Limb (tissue), 2 donors: ENCODE results near the gene CHD5.
"Not testable (repeated sequence)": the region's sequence is repeated elsewhere in the genome, so short reads cannot be mapped to it uniquely, and the experiment has no call there.

Experiments used
- DNase-seq, 2 donors: peaks; one replicate each; pipeline ENCODE4 v3.0.0-alpha.2; 2016; ENCODE audit errors: extremely low spot score in 2 of 2

Gene CHD5

GRCh38 chr1:6180268-6180706 is at the start of gene CHD5:
Gene CHD5 (minus strand): TSS chr1:6180321. CDS start chr1:6180023, 298 bp downstream.
- DNase-seq = peak in 1 of 2 donors; percentile 65

- no peak for DNase-seq
Observed at GRCh38 chr1:6225651-6226050, 45.5 kb upstream of the CHD5 start.

GRCh38 chr1:6224718-6225117 is 44.6 kb upstream of the CHD5 start:
- no peak for DNase-seq

- no peak for DNase-seq
Observed at GRCh38 chr1:6223617-6224016, 43.5 kb upstream of the CHD5 start.

GRCh38 chr1:6222636-6223035 is 42.5 kb upstream of the CHD5 start:
- DNase-seq = peak in 1 of 2 donors; percentile 78

GRCh38 chr1:6221210-6221784 is 41.2 kb upstream of the CHD5 start:
- no peak for DNase-seq

- DNase-seq = no peak
Observed at GRCh38 chr1:6220236-6220635, 40.1 kb upstream of the CHD5 start.

- DNase-seq = not testable (repeated sequence)
Observed at GRCh38 chr1:6219641-6220040, 39.5 kb upstream of the CHD5 start.

- no peak for DNase-seq
Observed at GRCh38 chr1:6218375-6219164, 38.4 kb upstream of the CHD5 start.

- DNase-seq = no peak
Observed at GRCh38 chr1:6212193-6212959, 32.3 kb upstream of the CHD5 start.

GRCh38 chr1:6211731-6212130 is 31.6 kb upstream of the CHD5 start:
- DNase-seq = no peak

- no peak for DNase-seq
Observed at GRCh38 chr1:6210591-6211355, 30.7 kb upstream of the CHD5 start.

- DNase-seq = no peak
Observed at GRCh38 chr1:6209661-6210580, 29.8 kb upstream of the CHD5 start.

GRCh38 chr1:6208723-6209660 is 28.9 kb upstream of the CHD5 start:
- peak in 1 of 2 donors; percentile 79 for DNase-seq

GRCh38 chr1:6207921-6208320 is 27.8 kb upstream of the CHD5 start:
- no peak for DNase-seq

- peak in 1 of 2 donors; percentile 46 for DNase-seq
Observed at GRCh38 chr1:6207075-6207885, 27.2 kb upstream of the CHD5 start.

- no peak for DNase-seq
Observed at GRCh38 chr1:6206520-6206855, 26.4 kb upstream of the CHD5 start.

GRCh38 chr1:6205849-6206519 is 25.9 kb upstream of the CHD5 start, which contains the start of gene RNF207:
Gene RNF207 (plus strand): TSS chr1:6206119. CDS start chr1:6206536, 417 bp downstream.
- peak in 1 of 2 donors; percentile 81 for DNase-seq
